ENCODE measurements around the gene C5orf63. TPM values are rescaled to one million over a fixed set of nuclear protein-coding genes. Genes with fewer than 3 reads are reported as not detected.

The C5orf63 gene
- total and polyA plus RNA-seq, 10 of the 15 experiments (the other 5 are each of a cell fraction or from before 2014, with no cell fraction given), result 8.7 to 54.3 (median 11.9) TPM

DNA sequence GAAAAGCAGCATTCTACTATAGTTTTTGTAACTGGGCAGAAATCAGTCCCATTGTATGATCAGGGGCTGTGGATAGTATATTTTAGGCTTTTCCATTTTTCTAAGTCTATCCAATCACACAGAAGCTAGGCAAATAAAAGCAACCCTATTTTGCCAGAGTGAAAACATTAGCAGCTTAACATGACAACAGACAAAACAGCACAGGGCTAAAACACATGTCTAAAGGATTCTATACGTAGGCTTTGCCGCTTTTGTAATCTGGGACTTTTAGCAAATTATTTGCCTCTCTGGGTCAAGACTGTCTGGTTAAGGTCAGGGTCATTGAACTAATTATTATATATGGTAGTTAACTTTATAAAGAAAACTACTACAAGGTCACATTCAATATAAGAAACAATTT lies 47.1 kb downstream of the C5orf63 start:
- in situ Hi-C loops (cut with MboI), result no loop called here
- H3K79me2 ChIP-seq (ENCODE audit: control insufficient read depth, insufficient read depth, low read length), result peaks cover 2% of the 10 kb centered on the region
- intact Hi-C loops (cut with micrococcal nuclease; ENCODE audit: unreplicated experiment), result loop anchor here (10.0 kb wide), 1 partner anchor 181 kb away; no protein-coding TSS in a partner anchor
- ChIA-PET RAD21 (ENCODE audit: unreplicated experiment) (interaction anchor here (0.7 to 6.8 kb wide), 15 partner anchors 9 to 287 kb away, joined by 3 to 107 read pairs (median 6); partner anchors contain the start of gene C5orf63), POLR2A (interaction anchor here (0.9 to 7.5 kb wide), 8 partner anchors 8 to 340 kb away, joined by 3 to 114 read pairs (median 4); no protein-coding TSS in a partner anchor), CTCF (interaction anchor here (0.6 to 5.0 kb wide), 9 partner anchors 9 to 369 kb away, joined by 3 to 32 read pairs (median 5); no protein-coding TSS in a partner anchor), SMC1A (ENCODE audit: uncharacterized antibody, unreplicated experiment) (interaction anchor here (0.6 to 8.0 kb wide), 16 partner anchors 9 to 588 kb away, joined by 3 to 156 read pairs (median 6); no protein-coding TSS in a partner anchor)
- H4K20me1 ChIP-seq (ENCODE audit: control insufficient read depth, insufficient read depth), result no peaks in the 10 kb centered on the region
- H3K9ac ChIP-seq (ENCODE audit: control insufficient read depth, insufficient read depth, low read length), result no peak overlapping the region
- no peak overlapping the region for H2AFZ ChIP-seq (ENCODE audit: control insufficient read depth, low read depth, low read length)
- peaks cover under 1% of the 10 kb centered on the region for H3K4me1 ChIP-seq (ENCODE audit: control insufficient read depth, insufficient read depth, low read length)
- TF ChIP-seq POLR2A (IDR thresholded peaks at IDR 0.05; ENCODE audit: low read depth, low read length) (no peak), NR2F1 (conservative IDR thresholded peaks at IDR 0.05) (peak; percentile 35; the same call in 1 of the 2 replicates), RCOR1 (conservative IDR thresholded peaks at IDR 0.05; ENCODE audit: low read depth, low read length) (no peak)
- TF ChIP-seq, protein P1, sequence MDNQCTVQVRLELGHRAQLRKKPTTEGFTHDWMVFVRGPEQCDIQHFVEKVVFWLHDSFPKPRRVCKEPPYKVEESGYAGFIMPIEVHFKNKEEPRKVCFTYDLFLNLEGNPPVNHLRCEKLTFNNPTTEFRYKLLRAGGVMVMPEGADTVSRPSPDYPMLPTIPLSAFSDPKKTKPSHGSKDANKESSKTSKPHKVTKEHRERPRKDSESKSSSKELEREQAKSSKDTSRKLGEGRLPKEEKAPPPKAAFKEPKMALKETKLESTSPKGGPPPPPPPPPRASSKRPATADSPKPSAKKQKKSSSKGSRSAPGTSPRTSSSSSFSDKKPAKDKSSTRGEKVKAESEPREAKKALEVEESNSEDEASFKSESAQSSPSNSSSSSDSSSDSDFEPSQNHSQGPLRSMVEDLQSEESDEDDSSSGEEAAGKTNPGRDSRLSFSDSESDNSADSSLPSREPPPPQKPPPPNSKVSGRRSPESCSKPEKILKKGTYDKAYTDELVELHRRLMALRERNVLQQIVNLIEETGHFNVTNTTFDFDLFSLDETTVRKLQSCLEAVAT (IDR thresholded peaks at IDR 0.05), result peak; percentile 53; the same call in 1 of the 2 replicates
- H3K27me3 ChIP-seq (replicated peaks in 1 of 2; ENCODE audit: control insufficient read depth in 2 of 2, insufficient read depth in 2 of 2, low read length in 1 of 2), result no peaks in the 10 kb centered on the region
- H3K9me3 ChIP-seq (replicated peaks; ENCODE audit: control insufficient read depth, insufficient read depth, low read length), result no peaks in the 10 kb centered on the region
- WGBS (ENCODE audit: insufficient coverage, insufficient replicate concordance, low lambda C conversion rate, missing lambda C conversion rate), result 100% methylated on average over 2 of the region's 2 CpGs
- DNase-seq (ENCODE audit: low read depth, low spot score) (no peak), FAIRE-seq (no peak), ATAC-seq (no peak)
- H3K4me2 ChIP-seq (ENCODE audit: control insufficient read depth, insufficient read depth), result no peak overlapping the region
- no peak overlapping the region for H3K4me3 ChIP-seq
- no TSS peak for BruUV-seq (replicated peaks)
- H3K27ac ChIP-seq (ENCODE audit: control insufficient read depth, insufficient read depth), result no peak overlapping the region
- no peaks in the 10 kb centered on the region for H3K36me3 ChIP-seq (ENCODE audit: control insufficient read depth in 2 of 2, insufficient read depth in 2 of 2, low read length in 1 of 2)

DNA sequence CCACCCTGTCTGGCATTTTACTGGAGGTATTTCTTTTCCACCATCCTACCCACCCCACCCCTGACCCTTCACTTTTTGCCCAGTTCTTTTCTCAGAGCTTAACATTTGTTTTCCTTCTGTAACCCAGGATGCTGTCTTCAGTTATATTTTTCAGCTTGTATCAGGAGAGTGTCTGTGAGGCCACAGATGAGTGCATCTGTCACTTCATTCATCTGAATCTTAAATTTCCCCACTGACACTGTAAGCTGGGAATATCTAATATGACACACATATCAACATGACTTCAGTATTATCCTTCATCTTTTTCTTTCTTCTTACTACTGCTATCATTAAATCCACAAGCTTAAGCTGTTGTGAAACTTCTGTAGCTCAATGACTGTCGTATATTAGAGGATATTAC lies 47.8 kb downstream of the C5orf63 start:
- no peaks in the 10 kb centered on the region for H3K9me3 ChIP-seq (replicated peaks; ENCODE audit: control insufficient read depth, insufficient read depth, low read length)
- H3K4me2 ChIP-seq (ENCODE audit: control insufficient read depth, insufficient read depth), result no peak overlapping the region
- CTCF ChIA-PET, result interaction anchor here (0.6 to 5.0 kb wide), 7 partner anchors 10 to 454 kb away, joined by 3 to 32 read pairs (median 6); no protein-coding TSS in a partner anchor
- BruUV-seq (replicated peaks), result no TSS peak
- no peak overlapping the region for H3K9ac ChIP-seq (ENCODE audit: control insufficient read depth, insufficient read depth, low read length)
- H3K27me3 ChIP-seq (replicated peaks in 1 of 2; ENCODE audit: control insufficient read depth in 2 of 2, insufficient read depth in 2 of 2, low read length in 1 of 2), result no peaks in the 10 kb centered on the region
- H3K27ac ChIP-seq (ENCODE audit: control insufficient read depth, insufficient read depth), result no peak overlapping the region
- no peaks in the 10 kb centered on the region for H3K4me1 ChIP-seq (ENCODE audit: control insufficient read depth, insufficient read depth, low read length)
- H4K20me1 ChIP-seq (ENCODE audit: control insufficient read depth, insufficient read depth), result no peaks in the 10 kb centered on the region
- ATAC-seq (no peak), FAIRE-seq (no peak), DNase-seq (ENCODE audit: low read depth, low spot score) (no peak)
- POLR2A ChIA-PET, result interaction anchor here (0.6 to 7.5 kb wide), 8 partner anchors 8 to 656 kb away, joined by 3 to 114 read pairs (median 4); no protein-coding TSS in a partner anchor
- RAD21 ChIA-PET (ENCODE audit: unreplicated experiment), result interaction anchor here (0.7 to 6.8 kb wide), 16 partner anchors 8 to 287 kb away, joined by 3 to 107 read pairs (median 5); partner anchors contain the start of gene C5orf63
- 54% methylated on average over 1 of the region's 1 CpG for WGBS (ENCODE audit: insufficient coverage, insufficient replicate concordance, low lambda C conversion rate, missing lambda C conversion rate)
- no peak overlapping the region for H3K4me3 ChIP-seq
- H2AFZ ChIP-seq (ENCODE audit: control insufficient read depth, low read depth, low read length), result no peak overlapping the region
- H3K36me3 ChIP-seq (ENCODE audit: control insufficient read depth in 2 of 2, insufficient read depth in 2 of 2, low read length in 1 of 2), result no peaks in the 10 kb centered on the region
- intact Hi-C loops (cut with micrococcal nuclease; ENCODE audit: unreplicated experiment) (loop anchor here (10.0 kb wide), 1 partner anchor 181 kb away; no protein-coding TSS in a partner anchor), in situ Hi-C loops (cut with MboI) (no loop called here)
- SMC1A ChIA-PET (ENCODE audit: uncharacterized antibody, unreplicated experiment), result interaction anchor here (0.5 to 8.0 kb wide), 15 partner anchors 9 to 245 kb away, joined by 3 to 156 read pairs (median 8); no protein-coding TSS in a partner anchor
- peaks cover 2% of the 10 kb centered on the region for H3K79me2 ChIP-seq (ENCODE audit: control insufficient read depth, insufficient read depth, low read length)
- TF ChIP-seq NR2F1 (conservative IDR thresholded peaks at IDR 0.05) (no peak), NR2C2 (IDR thresholded peaks at IDR 0.05; ENCODE audit: borderline replicate concordance, control insufficient read depth, insufficient read length, low read depth) (no peak), TAF1 (IDR thresholded peaks at IDR 0.05; ENCODE audit: borderline replicate concordance, low read depth, low read length) (no peak), FOXK2 (IDR thresholded peaks at IDR 0.05) (no peak), BCL11A (IDR thresholded peaks at IDR 0.05; ENCODE audit: low read depth, low read length) (no peak), BHLHE40 (IDR thresholded peaks at IDR 0.05; ENCODE audit: borderline replicate concordance in 1 of 2, low read depth in 2 of 2, low read length in 1 of 2) (no peak), TBL1XR1 (IDR thresholded peaks at IDR 0.05; ENCODE audit: low read depth, low read length) (no peak), SREBF1 (IDR thresholded peaks at IDR 0.05; ENCODE audit: low read length) (no peak), SRF (IDR thresholded peaks at IDR 0.05; ENCODE audit: low read depth in 2 of 2, low read length in 2 of 2) (no peak), FOXM1 (IDR thresholded peaks at IDR 0.05; ENCODE audit: low read depth, low read length) (no peak), LARP7 (IDR thresholded peaks at IDR 0.05) (no peak), ZNF207 (IDR thresholded peaks at IDR 0.05; ENCODE audit: borderline replicate concordance) (no peak)
- TF ChIP-seq, protein P2, sequence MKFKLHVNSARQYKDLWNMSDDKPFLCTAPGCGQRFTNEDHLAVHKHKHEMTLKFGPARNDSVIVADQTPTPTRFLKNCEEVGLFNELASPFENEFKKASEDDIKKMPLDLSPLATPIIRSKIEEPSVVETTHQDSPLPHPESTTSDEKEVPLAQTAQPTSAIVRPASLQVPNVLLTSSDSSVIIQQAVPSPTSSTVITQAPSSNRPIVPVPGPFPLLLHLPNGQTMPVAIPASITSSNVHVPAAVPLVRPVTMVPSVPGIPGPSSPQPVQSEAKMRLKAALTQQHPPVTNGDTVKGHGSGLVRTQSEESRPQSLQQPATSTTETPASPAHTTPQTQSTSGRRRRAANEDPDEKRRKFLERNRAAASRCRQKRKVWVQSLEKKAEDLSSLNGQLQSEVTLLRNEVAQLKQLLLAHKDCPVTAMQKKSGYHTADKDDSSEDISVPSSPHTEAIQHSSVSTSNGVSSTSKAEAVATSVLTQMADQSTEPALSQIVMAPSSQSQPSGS (IDR thresholded peaks at IDR 0.05; ENCODE audit: low read length), result no peak

Measured in GM12878 (cell line).